GM12801 (cell line): Measurements from ENCODE around the gene EIF3J.

Experiments used
- CTCF ChIP-seq: IDR thresholded peaks from one replicate; pipeline ENCODE4 v1.5.1; 2011; ENCODE audit warnings: control low read depth; ENCODE audit not compliant: insufficient read length; ENCODE audit errors: extremely low read depth

EIF3J gene

GRCh38 chr15:44536962-44537734, at the start of gene EIF3J:
TSS of gene EIF3J (plus strand) at chr15:44537147. CDS start at chr15:44537195, 48 bp downstream.
- no peak for TF ChIP-seq CTCF

- TF ChIP-seq CTCF = no peak
These were observed 47.5 kb upstream of the EIF3J start for GRCh38 chr15:44489464-44489863.

- TF ChIP-seq CTCF = no peak
These were observed 46.3 kb upstream of the EIF3J start for GRCh38 chr15:44490622-44491021.

GRCh38 chr15:44492040-44492439, 44.9 kb upstream of the EIF3J start:
- TF ChIP-seq CTCF = no peak

GRCh38 chr15:44492672-44493071, 44.3 kb upstream of the EIF3J start:
- TF ChIP-seq CTCF = no peak

- no peak for TF ChIP-seq CTCF
These were observed 41.4 kb upstream of the EIF3J start for GRCh38 chr15:44495562-44495961.

- TF ChIP-seq CTCF = no peak
These were observed 36.4 kb upstream of the EIF3J start for GRCh38 chr15:44500555-44500954.
